Measurements from ENCODE around the gene ZSWIM5.

GRCh38 chr1:45010855-45011811, 195.3 kb downstream of the ZSWIM5 start, which contains the start of gene HECTD3:
- TF ChIP-seq CTCF (IDR thresholded peaks at IDR 0.05; ENCODE audit: insufficient read depth, low read depth, low read length) (no peak), EZH2 (IDR thresholded peaks at IDR 0.05; ENCODE audit: insufficient read depth, low read length) (no peak)

All from astrocyte (in vitro differentiated cells and primary cell).